H1 (cell line): Measurements from ENCODE around the gene ITGAE.

Source experiments
- CTCF ChIP-seq, 3 experiments: IDR thresholded peaks; 1 replicate in 2 of 3; 2 replicates in 1 of 3; pipeline versions ENCODE4 v1.5.1 to v1.6.1; 2011; ENCODE audit warnings: low read length in 3 of 3, mild to moderate bottlenecking in 3 of 3, inconsistent platforms in 2 of 3, low read depth in 1 of 3, moderate library complexity in 1 of 3; ENCODE audit not compliant: insufficient read depth in 1 of 3; ENCODE audit errors: control extremely low read depth in 1 of 3
- EP300 ChIP-seq, 2 experiments: IDR thresholded peaks; 1 replicate in 1 of 2; 2 replicates in 1 of 2; pipeline ENCODE4 v1.6.1; 2011 to 2012; ENCODE audit warnings: low read depth in 2 of 2, low read length in 2 of 2, mild to moderate bottlenecking in 2 of 2, borderline replicate concordance in 1 of 2, inconsistent platforms in 1 of 2, moderate library complexity in 1 of 2
- GABPA ChIP-seq: IDR thresholded peaks from 2 replicates; pipeline ENCODE4 v1.6.1; 2011; ENCODE audit warnings: mild to moderate bottlenecking, low read length, moderate library complexity, borderline replicate concordance; ENCODE audit not compliant: insufficient read depth
- JUN ChIP-seq: IDR thresholded peaks from 2 replicates; pipeline ENCODE4 v1.6.1; 2011; ENCODE audit warnings: low read depth, mild to moderate bottlenecking, improper control_type of control experiment, low read length
- RXRA ChIP-seq: IDR thresholded peaks from 2 replicates; pipeline ENCODE4 v1.6.1; 2011; ENCODE audit warnings: low read depth, mild to moderate bottlenecking, low read length, moderate library complexity; ENCODE audit not compliant: insufficient read depth

GRCh38 chr17:3678821-3679530, 122.0 kb downstream of the ITGAE start:
- TF ChIP-seq RXRA: no peak
- TF ChIP-seq CTCF (IDR thresholded peaks at IDR 0.05; ENCODE audit: control extremely low read depth in 1 of 3, insufficient read depth in 1 of 3, low read depth in 1 of 3, low read length in 3 of 3): no peak
- no peak for TF ChIP-seq GABPA
- no peak for TF ChIP-seq JUN
- no peak for TF ChIP-seq EP300 (IDR thresholded peaks at IDR 0.05; ENCODE audit: borderline replicate concordance in 1 of 2, low read depth in 2 of 2, low read length in 2 of 2)
